GM18499 (cell line): ENCODE measurements around the gene RPL22L1.
"Not testable (repeated sequence)": the region's sequence is repeated elsewhere in the genome, so short reads cannot be mapped to it uniquely, and the experiment has no call there.

ENCODE experiments used
- ATAC-seq: cut with Tn5 transposase; IDR thresholded peaks from one replicate; pipeline ENCODE4 v1.9.1; 2021; ENCODE audit warnings: moderate number of reproducible peaks; ENCODE audit not compliant: insufficient read depth, unreplicated experiment

Gene RPL22L1

DNA sequence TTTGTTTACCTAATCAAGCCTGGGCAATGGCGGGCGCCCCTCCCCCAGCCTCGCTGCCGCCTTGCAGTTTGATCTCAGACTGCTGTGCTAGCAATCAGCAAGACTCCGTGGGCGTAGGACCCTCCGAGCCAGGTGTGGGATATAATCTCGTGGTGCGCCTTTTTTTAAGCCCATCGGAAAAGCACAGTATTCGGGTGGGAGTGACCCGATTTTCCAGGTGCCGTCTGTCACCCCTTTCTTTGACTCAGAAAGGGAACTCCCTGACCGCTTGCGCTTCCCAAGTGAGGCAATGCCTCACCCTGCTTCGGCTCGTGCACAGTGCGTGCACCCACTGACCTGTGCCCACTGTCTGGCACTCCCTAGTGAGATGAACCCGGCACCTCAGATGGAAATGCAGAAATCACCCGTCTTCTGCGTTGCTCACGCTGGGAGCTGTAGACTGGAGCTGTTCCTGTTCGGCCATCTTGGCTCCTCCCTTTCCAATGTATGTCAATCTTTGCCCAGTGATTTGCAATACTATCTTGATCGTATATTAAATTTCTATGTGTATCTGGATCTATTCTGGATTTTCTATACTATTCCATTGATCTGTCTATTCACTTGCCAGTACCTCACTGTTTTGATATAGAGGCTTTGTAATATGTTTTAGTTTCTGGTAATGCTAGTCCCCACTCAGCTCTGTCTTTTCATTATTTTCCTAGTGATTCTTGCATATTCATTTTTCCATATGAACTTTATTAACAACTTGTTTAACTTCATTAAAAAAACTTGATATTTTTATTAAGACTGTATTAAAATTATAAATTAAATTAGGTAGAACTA lies 14.3 kb upstream of the RPL22L1 start:
- not testable (repeated sequence) for ATAC-seq

DNA sequence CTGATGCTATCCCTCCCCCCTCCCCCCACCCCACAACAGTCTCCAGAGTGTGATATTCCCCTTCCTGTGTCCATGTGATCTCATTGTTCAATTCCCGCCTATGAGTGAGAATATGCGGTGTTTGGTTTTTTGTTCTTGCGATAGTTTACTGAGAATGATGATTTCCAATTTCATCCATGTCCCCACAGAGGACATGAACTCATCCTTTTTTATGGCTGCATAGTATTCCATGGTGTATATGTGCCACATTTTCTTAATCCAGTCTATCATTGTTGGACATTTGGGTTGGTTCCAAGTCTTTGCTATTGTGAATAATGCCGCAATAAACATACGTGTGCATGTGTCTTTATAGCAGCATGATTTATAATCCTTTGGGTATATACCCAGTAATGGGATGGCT lies 8.7 kb upstream of the RPL22L1 start:
- ATAC-seq: not testable (repeated sequence)

DNA sequence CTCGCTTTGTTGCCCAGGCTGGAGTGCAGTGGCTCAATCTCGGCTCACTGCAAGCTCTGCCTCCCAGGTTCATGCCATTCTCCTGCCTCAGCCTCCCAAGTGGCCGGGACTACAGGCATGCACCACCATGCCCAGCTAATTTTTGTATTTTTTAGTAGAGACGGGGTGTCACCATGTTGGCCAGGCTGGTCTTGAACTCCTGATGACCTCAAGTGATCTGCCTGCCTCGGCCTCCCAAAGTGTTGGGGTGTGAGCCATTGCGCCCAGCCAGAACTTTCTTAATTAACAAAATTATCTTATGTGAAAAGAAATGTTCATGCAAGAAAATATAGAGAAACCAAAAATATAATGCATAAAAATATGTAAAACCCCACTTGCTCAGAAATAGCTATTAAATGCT lies 7.3 kb upstream of the RPL22L1 start:
- ATAC-seq: not testable (repeated sequence)

DNA sequence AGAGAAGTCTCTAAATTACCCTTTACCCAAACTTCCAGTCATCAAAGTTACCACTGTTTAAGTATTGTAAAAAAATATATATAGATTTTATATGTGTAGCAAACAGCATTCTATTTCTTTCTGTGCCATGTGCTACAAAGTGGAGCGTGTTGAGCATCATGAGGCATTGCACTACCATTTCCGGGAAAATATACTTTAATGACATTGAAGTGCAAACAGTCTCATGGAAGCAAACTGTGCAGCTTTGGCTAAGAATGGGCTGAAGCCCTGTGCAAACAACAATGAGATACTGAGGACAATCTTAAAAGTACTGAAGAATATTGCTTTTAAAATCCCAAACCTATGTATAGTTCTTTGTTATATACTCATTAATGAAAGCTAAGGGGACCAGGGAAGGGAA lies 6.5 kb upstream of the RPL22L1 start:
- ATAC-seq: no peak

DNA sequence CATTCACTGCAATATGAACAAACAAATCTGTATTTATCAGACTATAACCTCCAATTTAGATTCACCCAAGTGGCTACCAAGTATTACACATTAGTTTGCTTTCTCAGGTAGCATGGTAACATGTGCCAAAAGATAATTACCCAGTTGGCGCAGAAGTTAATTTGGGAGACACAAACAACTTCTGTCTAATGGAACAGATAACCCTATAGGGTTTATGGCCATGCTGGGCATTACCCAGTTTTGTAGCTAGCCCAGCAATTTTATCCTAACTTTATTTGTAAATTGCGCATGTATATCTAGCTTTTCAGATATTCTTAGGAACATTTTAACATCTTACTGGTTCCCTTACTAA lies 780 bp downstream of the RPL22L1 start:
- ATAC-seq: no peak

DNA sequence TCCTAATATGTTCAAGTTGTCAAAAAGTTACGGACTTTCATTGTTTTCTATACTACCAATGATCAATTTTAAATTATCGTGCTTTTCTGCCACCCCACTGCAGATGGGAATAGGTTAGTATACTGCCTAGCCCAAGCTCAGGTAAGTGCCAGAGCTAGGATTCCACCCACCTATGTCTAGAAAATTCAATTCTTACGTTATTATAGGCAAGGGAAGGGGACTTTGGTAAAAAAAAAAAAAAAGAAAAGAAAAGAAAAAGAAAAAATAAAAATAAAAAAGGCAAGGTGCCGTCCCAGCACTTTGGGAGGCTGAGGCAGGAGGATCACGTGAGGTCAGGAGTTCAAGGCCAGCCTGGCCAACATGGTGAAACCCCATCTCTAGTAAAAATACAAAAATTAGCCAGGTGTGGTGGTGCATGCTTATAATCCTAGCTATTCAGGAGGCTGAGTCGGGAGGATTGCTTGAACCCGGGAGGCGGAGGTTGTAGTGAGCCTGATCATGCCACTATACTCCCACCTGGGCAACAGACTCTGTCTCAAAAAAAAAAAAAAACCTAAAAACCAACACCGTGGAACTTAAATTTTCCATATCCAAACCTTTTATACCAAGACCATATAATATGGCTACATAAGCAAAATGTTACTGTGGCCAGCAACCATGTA lies 1.3 kb downstream of the RPL22L1 start:
- no peak for ATAC-seq

DNA sequence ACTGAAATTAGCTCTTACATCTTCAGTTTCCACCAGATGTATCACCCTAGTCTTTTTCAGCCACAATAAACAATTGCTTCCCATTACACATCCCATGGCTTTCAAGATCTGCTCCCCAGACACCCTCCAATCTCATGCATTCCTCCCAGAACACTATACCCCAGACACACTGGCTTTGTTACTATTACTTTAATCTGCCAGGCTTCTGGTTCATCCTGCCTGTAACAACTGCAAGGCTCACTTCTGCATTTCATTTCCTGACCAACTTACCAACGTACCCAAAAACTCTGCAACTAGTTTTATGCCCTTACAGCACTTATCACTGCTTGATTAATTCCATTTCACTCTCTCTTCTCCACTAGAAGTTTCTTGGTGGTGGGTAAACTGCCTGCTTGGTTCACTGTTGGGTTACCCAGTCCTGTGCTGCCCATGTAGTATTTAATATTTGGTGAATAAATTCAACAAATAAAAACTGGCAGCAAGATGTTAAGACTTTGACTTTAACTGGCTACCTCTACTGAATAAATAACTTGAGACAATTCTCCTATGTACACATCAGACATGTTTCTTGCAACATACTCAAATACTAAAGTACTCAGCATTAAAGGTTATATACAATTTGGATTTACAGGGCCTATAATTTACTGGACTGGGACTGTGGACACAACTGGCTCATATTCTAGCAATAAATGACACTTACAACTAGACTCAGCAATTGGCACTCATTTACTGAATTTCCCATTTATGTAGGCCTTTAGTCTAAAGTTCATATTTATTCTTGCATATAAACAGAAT lies 2.7 kb downstream of the RPL22L1 start:
- no peak for ATAC-seq

DNA sequence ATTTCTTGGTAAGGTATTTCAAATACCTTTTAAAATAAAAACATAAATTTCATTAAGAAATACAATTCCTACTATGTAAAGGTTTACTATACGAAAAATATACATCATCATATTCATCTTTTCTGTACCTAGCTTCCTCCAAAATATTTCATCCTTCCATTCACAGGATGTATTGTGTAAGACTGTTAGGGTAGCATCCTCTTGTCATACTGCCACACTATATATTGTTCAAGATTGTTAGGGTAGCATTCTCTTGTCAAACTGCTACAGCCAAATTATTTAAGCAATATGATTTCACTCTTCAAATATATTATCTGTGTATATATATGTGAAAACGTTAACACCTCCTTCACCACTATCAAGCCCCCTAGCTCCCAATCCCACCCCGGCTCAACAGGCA lies 3.5 kb downstream of the RPL22L1 start:
- ATAC-seq: no peak

DNA sequence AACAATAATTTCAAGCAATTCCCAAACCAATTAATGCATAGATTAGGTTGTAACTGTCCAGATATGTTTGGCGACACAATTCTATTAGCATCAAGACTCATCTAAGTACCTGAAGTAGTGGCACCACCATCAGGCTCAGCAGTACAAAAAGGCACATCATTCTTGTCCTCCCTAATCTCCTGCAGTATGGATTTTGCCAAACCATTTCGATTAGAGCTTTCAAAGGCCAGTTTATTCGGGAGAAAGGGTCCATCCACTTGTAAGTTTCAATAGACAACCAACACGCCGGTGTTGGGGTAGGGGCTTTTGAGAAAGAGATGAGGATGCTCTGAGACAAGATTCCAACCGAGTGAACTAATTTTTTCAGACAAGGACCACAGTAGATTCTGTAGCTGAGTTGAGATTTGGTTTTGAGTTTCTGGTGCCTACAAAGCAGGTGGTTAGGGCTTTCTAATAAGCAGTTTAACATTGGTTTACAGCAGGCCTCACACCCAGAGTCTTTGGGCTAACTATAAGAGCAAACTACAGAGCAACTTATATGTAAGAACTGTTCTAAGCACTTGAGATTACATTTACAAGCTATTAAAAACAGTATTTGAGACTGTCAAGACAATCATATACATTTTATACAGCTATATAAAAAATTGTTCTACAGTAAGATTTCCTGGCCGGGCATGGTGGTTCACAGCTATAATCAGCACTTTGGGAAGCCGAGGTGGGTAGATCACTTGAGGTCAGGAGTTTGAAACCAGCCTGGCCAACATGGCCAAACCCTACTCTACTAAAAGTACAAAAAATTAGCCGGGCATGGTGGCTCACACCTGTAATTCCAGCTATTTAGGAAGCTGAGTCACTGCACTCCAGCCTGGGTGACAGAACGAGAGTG lies 4.5 kb downstream of the RPL22L1 start:
- ATAC-seq: no peak

DNA sequence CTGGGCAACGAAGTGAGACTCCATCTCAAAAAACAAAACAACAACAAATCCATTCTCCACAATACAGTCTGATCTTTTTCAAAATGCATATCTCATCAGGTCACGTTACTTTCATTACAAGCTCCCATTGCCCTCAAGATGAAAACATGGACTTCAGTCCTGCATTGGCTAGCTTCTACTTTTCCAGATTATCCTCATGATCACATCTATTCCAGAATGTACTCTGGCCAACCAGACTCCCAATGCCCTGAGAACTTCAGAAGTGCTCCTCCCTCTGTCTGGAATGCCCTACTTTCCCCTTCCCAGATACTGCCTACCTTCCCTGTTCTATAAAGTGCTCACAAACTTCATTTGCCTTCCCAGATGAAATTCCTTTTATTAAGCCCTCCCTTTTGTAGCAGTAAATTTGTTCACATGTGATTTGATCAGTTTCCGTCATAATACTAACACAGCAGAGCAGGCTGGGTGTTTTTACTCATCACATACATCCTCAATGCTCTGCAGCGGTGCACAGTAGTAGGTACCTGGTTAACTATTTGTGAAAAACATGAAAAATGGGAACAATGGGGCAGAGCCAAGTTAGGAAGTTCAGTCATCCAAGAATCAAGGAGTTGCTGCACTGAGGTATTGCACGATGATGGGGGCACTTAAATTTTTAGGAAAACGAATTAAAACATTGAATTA lies 5.3 kb downstream of the RPL22L1 start:
- no peak for ATAC-seq

DNA sequence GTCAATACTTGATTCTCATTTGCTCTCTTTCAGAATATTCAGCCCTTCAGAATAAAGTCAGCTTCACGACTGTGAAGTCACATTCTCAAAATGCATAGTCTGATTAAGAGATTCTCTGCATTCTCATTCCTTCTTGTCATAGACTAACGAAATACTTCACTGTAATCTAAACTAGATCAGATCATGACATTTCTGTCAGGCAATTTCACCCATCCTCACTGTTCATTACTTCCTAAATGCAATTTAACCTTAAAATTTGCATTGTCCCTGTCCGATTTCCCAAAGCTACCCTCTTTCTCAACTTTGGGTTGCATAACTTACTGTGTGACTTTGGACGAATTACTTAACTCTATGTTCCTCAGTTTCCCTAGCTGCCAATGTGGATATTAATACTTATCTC lies 6.2 kb downstream of the RPL22L1 start:
- ATAC-seq: no peak

DNA sequence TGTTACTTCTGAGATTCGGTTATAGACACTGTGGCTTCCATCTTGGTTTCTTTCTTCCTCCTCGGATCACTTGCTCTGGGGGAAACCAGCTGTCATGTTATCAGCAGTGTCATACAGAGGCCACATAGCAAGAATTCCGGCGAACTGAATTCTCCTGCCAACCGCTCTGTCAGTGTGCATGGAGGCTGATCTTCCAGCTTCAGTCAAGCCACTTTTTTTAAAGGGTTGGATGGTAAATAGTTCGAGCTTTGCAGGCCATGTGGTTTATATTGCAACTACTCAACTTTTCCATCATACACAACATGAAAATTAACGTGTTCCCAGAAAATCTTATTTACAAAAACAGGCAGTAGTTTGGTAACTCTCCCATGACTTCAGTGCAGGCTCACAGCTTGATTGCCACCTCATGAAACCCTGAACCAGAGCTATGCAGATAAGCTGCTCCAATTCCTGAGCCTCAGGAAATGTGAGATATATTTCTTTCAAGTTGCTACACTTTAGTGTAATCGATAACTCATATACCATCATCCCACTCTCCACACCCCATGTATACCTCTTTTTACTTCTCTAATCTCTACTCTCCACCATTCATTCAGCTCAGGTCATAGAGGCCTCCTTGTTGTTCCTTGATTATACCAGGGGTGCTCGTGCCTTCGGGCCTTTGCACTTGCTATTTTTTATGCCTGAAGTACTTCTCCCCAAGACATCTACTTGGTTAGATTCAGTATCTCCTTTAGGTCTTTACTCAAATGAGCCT lies 7.2 kb downstream of the RPL22L1 start:
- no peak for ATAC-seq

DNA sequence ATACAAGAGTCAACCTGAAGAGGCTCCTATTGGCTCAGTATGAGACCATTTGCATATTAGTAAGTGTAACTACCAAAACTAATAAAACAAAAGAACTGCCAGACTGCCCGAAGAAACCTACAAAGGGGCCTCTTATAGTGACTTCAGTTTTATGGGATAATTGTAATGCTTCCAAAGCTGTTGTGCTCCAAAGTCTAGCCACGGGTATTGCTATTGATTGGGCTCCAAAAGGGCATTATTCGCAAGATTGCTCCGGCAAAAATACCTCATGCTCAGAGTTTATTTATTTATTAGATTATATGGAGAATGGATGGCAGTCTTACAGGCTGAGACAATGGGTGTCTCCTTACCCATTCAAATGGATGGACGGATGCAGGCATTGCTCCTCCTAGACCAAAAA lies 11.4 kb downstream of the RPL22L1 start:
- no peak for ATAC-seq

DNA sequence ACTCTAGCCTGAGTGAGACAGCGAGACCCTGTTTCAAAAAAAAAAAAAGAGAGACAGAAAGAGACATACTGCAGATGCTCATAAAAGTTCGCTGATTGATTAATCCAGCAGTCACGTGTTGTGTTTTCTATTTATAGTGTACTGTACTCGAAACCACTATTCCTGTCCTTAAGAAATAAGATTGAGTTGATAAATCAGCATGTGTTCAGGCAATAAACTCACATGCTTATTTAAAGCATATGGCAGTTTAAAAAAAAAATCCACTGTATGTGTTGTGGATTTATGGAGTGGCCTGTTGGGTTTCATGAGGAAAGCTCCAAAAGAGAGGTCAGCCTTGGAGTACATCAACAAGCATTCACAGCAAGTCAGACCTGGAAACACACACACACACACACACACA lies 17.7 kb downstream of the RPL22L1 start:
- no peak for ATAC-seq

DNA sequence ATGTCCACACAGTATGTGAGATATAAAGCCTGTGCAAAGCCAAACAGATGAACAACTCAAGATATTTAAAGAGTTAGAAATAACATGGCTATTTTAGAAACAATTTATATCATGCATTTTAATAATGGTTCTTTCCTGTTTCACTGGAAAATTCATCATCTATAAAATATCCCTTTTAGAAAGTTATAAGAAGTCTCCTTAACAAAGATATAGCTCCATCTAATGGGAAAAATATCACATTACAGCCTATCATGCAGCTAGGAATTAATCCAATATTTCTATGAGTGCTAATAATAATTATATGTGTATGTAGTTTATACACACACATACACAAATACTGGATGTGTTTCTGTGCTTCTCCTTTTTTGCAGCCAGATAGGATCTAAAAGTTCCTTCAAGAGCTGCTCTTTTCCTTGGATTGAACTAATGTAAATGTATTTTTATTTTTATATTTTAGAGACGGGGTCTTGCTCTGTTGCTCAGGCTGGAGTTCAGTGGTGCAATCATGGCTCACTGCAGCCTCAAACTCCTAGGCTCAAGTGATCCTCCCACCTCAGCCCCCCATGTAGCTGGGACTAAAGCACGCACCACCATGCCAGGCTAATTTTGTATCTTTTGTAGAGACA lies 21.6 kb downstream of the RPL22L1 start:
- no peak for ATAC-seq

DNA sequence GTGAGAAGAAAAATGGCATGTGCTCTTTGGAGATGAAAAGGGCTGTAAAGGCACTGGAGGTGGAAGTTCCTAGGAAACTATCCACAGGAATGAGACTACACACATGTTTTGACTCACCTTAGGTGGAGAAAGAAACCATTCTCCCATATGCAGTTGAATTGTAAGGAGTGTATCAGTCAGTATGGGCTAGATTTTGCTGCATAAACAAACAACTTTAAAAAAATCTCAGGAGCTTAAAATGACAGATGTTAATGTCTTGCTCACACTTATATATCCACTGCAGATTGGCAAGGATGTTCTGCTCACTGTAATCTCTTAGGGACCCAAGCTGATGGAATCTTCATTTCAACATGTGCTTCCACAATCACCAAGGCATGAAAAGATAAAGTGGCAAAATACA lies 25.6 kb downstream of the RPL22L1 start:
- ATAC-seq: no peak

DNA sequence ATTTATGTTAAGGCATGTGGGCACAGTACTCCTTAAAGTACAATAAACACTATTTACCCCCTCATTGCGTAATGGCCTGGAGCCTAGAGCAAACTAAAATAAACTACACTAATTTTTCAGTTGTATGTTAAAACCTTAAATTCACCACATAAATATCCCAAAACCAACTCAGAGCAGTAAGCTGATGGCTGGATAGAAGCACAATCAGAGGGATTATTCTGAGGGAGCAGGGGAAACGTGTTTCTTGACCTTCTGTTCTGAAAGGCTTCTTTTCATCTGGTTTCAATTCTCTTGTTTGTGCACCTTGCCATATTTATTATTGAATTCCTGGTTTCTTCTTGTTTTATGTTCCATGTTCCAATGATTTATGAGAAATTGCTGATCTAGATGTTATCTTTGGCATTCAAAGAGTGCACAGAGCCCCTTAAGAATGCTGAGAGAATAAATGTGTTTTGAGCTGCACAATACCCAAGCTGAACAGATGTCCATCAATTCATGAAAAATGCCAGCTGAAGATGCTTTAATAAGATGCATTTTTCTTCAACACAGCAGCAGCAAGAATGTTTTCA lies 29.6 kb downstream of the RPL22L1 start:
- ATAC-seq: no peak

DNA sequence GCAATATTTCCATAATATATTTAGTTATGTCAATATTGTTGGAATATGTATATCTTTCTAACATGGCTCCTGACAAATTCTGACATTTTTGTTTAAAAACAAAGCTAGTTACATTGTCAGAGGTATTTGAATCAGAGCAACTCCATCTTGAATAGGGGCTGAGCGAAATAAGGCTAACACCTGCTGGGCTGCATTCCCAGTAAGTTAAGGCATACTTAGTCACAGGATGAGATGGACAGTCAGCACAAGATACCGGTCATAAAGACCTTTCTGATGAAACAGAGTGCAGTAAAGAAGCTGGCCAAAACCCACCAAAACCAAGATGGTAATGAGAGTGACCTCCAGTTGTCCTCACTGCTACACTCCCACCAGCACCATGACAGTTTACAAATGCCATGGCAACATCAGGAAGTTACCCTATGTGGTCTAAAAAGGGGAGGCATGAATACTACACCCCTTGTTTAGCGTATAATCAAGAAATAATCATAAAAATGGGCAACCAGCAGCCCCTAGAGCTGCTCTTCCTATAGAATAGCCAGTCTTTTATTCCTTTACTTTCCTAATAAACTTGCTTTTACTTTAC lies 30.4 kb downstream of the RPL22L1 start:
- ATAC-seq: no peak
